PC-9 (cell line): ENCODE data around the gene ROBO1. TPM values are rescaled to one million over a fixed set of nuclear protein-coding genes. Genes with fewer than 3 reads are reported as not detected.

Source experiments
- BruUV-seq: library from RNA; stranded (reverse); fragments of 400-500 nt; replicated peaks from 2 replicates; lab custom pipeline; 2021; lab: Mats Ljungman, UMichigan
- CTCF ChIA-PET: fragments of 300-600 bp; sonication (Branson Sonifier 250); formaldehyde crosslinking; loops from one replicate; lab custom pipeline; 2022; ENCODE audit warnings: antibody characterized with exemption; lab: Charles Lee
- POLR2A ChIA-PET: fragments of 300-600 bp; sonication (Branson Sonifier 250); formaldehyde crosslinking; loops from one replicate; lab custom pipeline; 2022; ENCODE audit warnings: antibody characterized with exemption; ENCODE audit not compliant: unreplicated experiment; lab: Charles Lee
- DNase-seq, 2 experiments: peaks; one replicate each; pipeline versions ENCODE4 v3.0.0 to v3.0.0-alpha.2; 2015 to 2022; ENCODE audit warnings: mixed read lengths in 1 of 2
- H2AFZ ChIP-seq: fragments of 200-600 bp; sonication (generic); 2 replicates; pipeline ENCODE4 v1.8.1; 2017; ENCODE audit warnings: antibody characterized with exemption
- H3F3A ChIP-seq: fragments of 200-600 bp; sonication (generic); 2 replicates; pipeline ENCODE4 v1.8.1; 2017; ENCODE audit warnings: antibody characterized with exemption, mild to moderate bottlenecking, low read depth; ENCODE audit not compliant: insufficient read depth
- H3K27ac ChIP-seq: fragments of 200-600 bp; sonication (generic); 2 replicates; pipeline ENCODE4 v1.6.1; 2016; ENCODE audit warnings: mixed run types
- H3K27me3 ChIP-seq: fragments of 200-600 bp; sonication (generic); 2 replicates; pipeline ENCODE4 v1.6.1; 2016; ENCODE audit warnings: low read depth, mixed run types; ENCODE audit not compliant: insufficient read depth
- H3K36me3 ChIP-seq: fragments of 200-600 bp; sonication (generic); 2 replicates; pipeline ENCODE4 v1.6.1; 2016; ENCODE audit warnings: low read depth, mixed run types
- H3K4me1 ChIP-seq: fragments of 200-600 bp; sonication (generic); replicated peaks from 2 replicates; pipeline ENCODE4 v1.6.1; 2016; ENCODE audit warnings: mixed run types; ENCODE audit not compliant: insufficient read depth
- H3K4me2 ChIP-seq: fragments of 200-600 bp; sonication (generic); 2 replicates; pipeline ENCODE4 v1.6.1; 2017; ENCODE audit warnings: mixed run types
- H3K4me3 ChIP-seq: fragments of 200-600 bp; sonication (generic); 2 replicates; pipeline ENCODE4 v1.6.1; 2016; ENCODE audit warnings: mixed run types
- H3K79me2 ChIP-seq: fragments of 200-600 bp; sonication (generic); 2 replicates; pipeline ENCODE4 v1.6.1; 2017; ENCODE audit warnings: low read depth, mixed run types
- H3K9me2 ChIP-seq: fragments of 200-600 bp; sonication (generic); 2 replicates; pipeline ENCODE4 v1.8.1; 2017; ENCODE audit warnings: mild to moderate bottlenecking; ENCODE audit not compliant: insufficient read depth
- H3K9me3 ChIP-seq: fragments of 200-600 bp; sonication (generic); 2 replicates; pipeline ENCODE4 v1.8.1; 2016; ENCODE audit warnings: low read depth; ENCODE audit not compliant: insufficient read depth
- H4K20me1 ChIP-seq: fragments of 200-600 bp; sonication (generic); 2 replicates; pipeline ENCODE4 v1.8.1; 2017; ENCODE audit not compliant: insufficient read depth
- CTCF ChIP-seq: fragments of 200-600 bp; sonication (generic); conservative IDR thresholded peaks from 2 replicates; pipeline ENCODE4 v1.6.1; 2017; ENCODE audit warnings: mixed run types, antibody characterized with exemption, mild to moderate bottlenecking, moderate library complexity
- EZH2 ChIP-seq: fragments of 200-600 bp; sonication (generic); IDR thresholded peaks from 2 replicates; pipeline ENCODE4 v1.8.0; 2017; ENCODE audit warnings: antibody characterized with exemption, low read depth
- intact Hi-C: fragments of 100-400 bp; cut with micrococcal nuclease; formaldehyde crosslinking; loops from one replicate; pipeline ENCODE4 v1.10.0; 2022; ENCODE audit not compliant: unreplicated experiment
- total RNA-seq: library from RNA; stranded (reverse); gene quantifications from 2 replicates; pipeline ENCODE4 v1.2.3, GENCODE V29; 2021

ROBO1 gene
- total RNA-seq, 1 experiment from 2014 or later, result 17.5 TPM

- CTCF ChIA-PET, result no interaction called here
Observed at GRCh38 chr3:79006077-79006476, 761.7 kb downstream of the ROBO1 start.

GRCh38 chr3:79005084-79005483, 762.7 kb downstream of the ROBO1 start:
- Histone ChIP-seq H3F3A (no peaks in the 10 kb centered on the region), H2AFZ (no peak overlapping the region), H3K27ac (no peak overlapping the region), H3K4me1 (no peaks in the 10 kb centered on the region), H3K79me2 (no peaks in the 10 kb centered on the region), H3K9me3 (no peaks in the 10 kb centered on the region), H3K36me3 (no peaks in the 10 kb centered on the region), H4K20me1 (no peaks in the 10 kb centered on the region; the same call in 1 of the 2 replicates), H3K9me2 (no peaks in the 10 kb centered on the region; the same call in 1 of the 2 replicates), H3K4me2 (no peak overlapping the region), H3K27me3 (no peaks in the 10 kb centered on the region), H3K4me3 (no peak overlapping the region)
- intact Hi-C loops, result no loop called here
- TF ChIP-seq CTCF (no peak), EZH2 (no peak)
- ChIA-PET POLR2A (no interaction called here), CTCF (interaction anchor here (0.7 kb wide), 1 partner anchor 13 kb away, joined by 3 read pairs; no protein-coding TSS in a partner anchor)
- no TSS peak for BruUV-seq
- DNase-seq, result no peak

More at GRCh38 chr3:79006077-79006476, 761.7 kb downstream of the ROBO1 start:
- Histone ChIP-seq H3K27ac (no peak overlapping the region), H3F3A (no peaks in the 10 kb centered on the region), H3K9me3 (no peaks in the 10 kb centered on the region), H3K79me2 (no peaks in the 10 kb centered on the region), H3K27me3 (no peaks in the 10 kb centered on the region), H2AFZ (no peak overlapping the region), H3K4me2 (no peak overlapping the region), H3K4me3 (no peak overlapping the region), H4K20me1 (no peaks in the 10 kb centered on the region; the same call in 1 of the 2 replicates), H3K9me2 (no peaks in the 10 kb centered on the region; the same call in 1 of the 2 replicates), H3K4me1 (no peaks in the 10 kb centered on the region), H3K36me3 (no peaks in the 10 kb centered on the region)
- DNase-seq, result no peak
- BruUV-seq, result no TSS peak
- POLR2A ChIA-PET, result no interaction called here
- TF ChIP-seq CTCF (no peak), EZH2 (no peak)
- intact Hi-C loops, result no loop called here

- Histone ChIP-seq H3K4me2 (no peak overlapping the region), H3K9me2 (no peaks in the 10 kb centered on the region), H3K36me3 (no peaks in the 10 kb centered on the region), H2AFZ (no peak overlapping the region), H3K4me3 (no peak overlapping the region), H3K79me2 (no peaks in the 10 kb centered on the region), H3F3A (no peaks in the 10 kb centered on the region), H3K27me3 (no peaks in the 10 kb centered on the region), H3K9me3 (no peaks in the 10 kb centered on the region), H3K4me1 (no peaks in the 10 kb centered on the region), H3K27ac (no peak overlapping the region), H4K20me1 (no peaks in the 10 kb centered on the region; the same call in 1 of the 2 replicates)
- POLR2A ChIA-PET, result no interaction called here
- no peak for DNase-seq
- BruUV-seq, result no TSS peak
- intact Hi-C loops, result no loop called here
- CTCF ChIA-PET, result no interaction called here
- TF ChIP-seq CTCF (no peak), EZH2 (no peak)
Observed at GRCh38 chr3:79003994-79004393, 763.8 kb downstream of the ROBO1 start.
